Endodermal cell (in vitro differentiated cells): ENCODE data around the gene TMC8. TPM values are rescaled to one million over a fixed set of nuclear protein-coding genes. Genes with fewer than 3 reads are reported as not detected.

Experiments used
- DNase-seq: peaks from one replicate; pipeline ENCODE4 v3.0.0-alpha.2; 2017
- H3K27ac ChIP-seq: 2 replicates; pipeline ENCODE4 v1.5.1; 2013; ENCODE audit warnings: mild to moderate bottlenecking, low read depth, low read length, moderate library complexity
- H3K27me3 ChIP-seq: 2 replicates; pipeline ENCODE4 v1.6.1; 2013; ENCODE audit warnings: mild to moderate bottlenecking, low read length, moderate library complexity; ENCODE audit not compliant: insufficient read depth, control insufficient read depth, poor library complexity, severe bottlenecking
- H3K36me3 ChIP-seq: 2 replicates; pipeline ENCODE4 v1.7.0; 2013; ENCODE audit warnings: mild to moderate bottlenecking, low read length, moderate library complexity; ENCODE audit not compliant: control insufficient read depth, insufficient read depth
- H3K4me1 ChIP-seq: one replicate; pipeline ENCODE4 v1.7.0; 2013; ENCODE audit warnings: low read length; ENCODE audit not compliant: control insufficient read depth, insufficient read depth
- H3K4me3 ChIP-seq: 2 replicates; pipeline ENCODE4 v1.5.1; 2013; ENCODE audit warnings: mild to moderate bottlenecking, low read length, moderate library complexity
- H3K9ac ChIP-seq: 2 replicates; pipeline ENCODE4 v1.6.1; 2013; ENCODE audit warnings: mild to moderate bottlenecking, low read length, moderate library complexity; ENCODE audit not compliant: poor library complexity, severe bottlenecking; ENCODE audit errors: extremely low read depth
- H3K9me3 ChIP-seq: 2 replicates; pipeline ENCODE4 v1.6.1; 2013; ENCODE audit warnings: mild to moderate bottlenecking, low read length, moderate library complexity; ENCODE audit not compliant: control insufficient read depth
- H3K27ac Mint-ChIP-seq: 2 replicates; pipeline ENCODE4 v1.8.0; 2020; ENCODE audit warnings: mixed read lengths
- H3K27me3 Mint-ChIP-seq: 2 replicates; pipeline ENCODE4 v1.8.0; 2021; ENCODE audit warnings: mild to moderate bottlenecking, mixed read lengths; ENCODE audit not compliant: insufficient read depth
- H3K36me3 Mint-ChIP-seq: 2 replicates; pipeline ENCODE4 v1.8.0; 2020; ENCODE audit warnings: low read depth, mixed read lengths
- H3K4me1 Mint-ChIP-seq: 2 replicates; pipeline ENCODE4 v1.8.0; 2020; ENCODE audit warnings: mixed read lengths
- H3K4me3 Mint-ChIP-seq: 2 replicates; pipeline ENCODE4 v1.8.0; 2020; ENCODE audit warnings: mild to moderate bottlenecking, moderate library complexity, mixed read lengths
- H3K9me3 Mint-ChIP-seq: 2 replicates; pipeline ENCODE4 v1.8.0; 2020; ENCODE audit warnings: mild to moderate bottlenecking, mixed read lengths
- CTCF ChIP-seq: fragments of 200-600 bp; sonication (generic); conservative IDR thresholded peaks from 2 replicates; pipeline ENCODE4 v1.5.0; 2021; ENCODE audit warnings: antibody characterized with exemption, mild to moderate bottlenecking
- WGBS, 2 experiments: methylation state at CpG; one replicate each; pipeline versions ENCODE4 v1.1.5 to v1.1.7; 2013; ENCODE audit warnings: missing lambda C conversion rate in 2 of 2, mixed read lengths in 1 of 2; ENCODE audit not compliant: insufficient coverage in 1 of 2, insufficient read length in 1 of 2; 5-methylcytosine and 5-hydroxymethylcytosine counted together
- total RNA-seq, 2 donors: library from RNA; stranded (reverse); fragmentation: NEBNext Ultra II Directional in 1 of 2; extraction: Animal tissue kit (Norgen Biotek cat#: 25700) in 1 of 2; gene quantifications; 2 replicates in 1 of 2; 3 replicates in 1 of 2; pipeline ENCODE4 v1.2.1, GENCODE V29; 2021

TMC8 gene
- total RNA-seq, 2 donors from 2014 or later, result 0.90 to 3.0 TPM

- WGBS, 2 experiments, result 93 to 98% methylated on average over 12 to 13 of the region's 13 CpGs
- Histone ChIP-seq H3K27ac (no peak overlapping the region), H3K9ac (no peak overlapping the region), H3K27me3 (no peaks in the 10 kb centered on the region), H3K36me3 (peaks cover 69% of the 10 kb centered on the region), H3K4me3 (no peak overlapping the region), H3K9me3 (no peaks in the 10 kb centered on the region), H3K4me1 (peaks cover 3% of the 10 kb centered on the region)
- no peak overlapping the region for H3K4me3 Mint-ChIP-seq
- no peaks in the 10 kb centered on the region for H3K27me3 Mint-ChIP-seq
- peaks cover 60% of the 10 kb centered on the region for H3K36me3 Mint-ChIP-seq
- no peaks in the 10 kb centered on the region for H3K9me3 Mint-ChIP-seq
- DNase-seq, result peak; percentile 45
- no peak overlapping the region for H3K27ac Mint-ChIP-seq
- TF ChIP-seq CTCF, result no peak
- peaks cover 19% of the 10 kb centered on the region for H3K4me1 Mint-ChIP-seq
Observed at GRCh38 chr17:78182504-78182903, 51.9 kb downstream of the TMC8 start.

GRCh38 chr17:78183916-78184315 is 53.3 kb downstream of the TMC8 start:
- 93 to 94% methylated on average over 9 to 12 of the region's 12 CpGs for WGBS, 2 experiments
- no peak overlapping the region for H3K9ac ChIP-seq
- no peaks in the 10 kb centered on the region for H3K9me3 Mint-ChIP-seq
- no peak for DNase-seq
- no peaks in the 10 kb centered on the region for H3K27me3 ChIP-seq
- H3K27ac Mint-ChIP-seq, result no peak overlapping the region
- H3K4me3 Mint-ChIP-seq, result peak overlapping the region; percentile 78
- no peak overlapping the region for H3K27ac ChIP-seq
- no peaks in the 10 kb centered on the region for H3K9me3 ChIP-seq
- no peaks in the 10 kb centered on the region for H3K27me3 Mint-ChIP-seq
- peaks cover 60% of the 10 kb centered on the region for H3K36me3 ChIP-seq
- TF ChIP-seq CTCF, result no peak
- peaks cover 22% of the 10 kb centered on the region for H3K4me1 Mint-ChIP-seq
- peaks cover 3% of the 10 kb centered on the region for H3K4me1 ChIP-seq
- peaks cover 50% of the 10 kb centered on the region for H3K36me3 Mint-ChIP-seq
- H3K4me3 ChIP-seq, result peak overlapping the region; percentile 82

GRCh38 chr17:78184351-78184750 is 53.8 kb downstream of the TMC8 start:
- Histone ChIP-seq H3K9me3 (no peaks in the 10 kb centered on the region), H3K4me3 (peak overlapping the region; percentile 82), H3K9ac (no peak overlapping the region), H3K4me1 (peaks cover 3% of the 10 kb centered on the region), H3K27me3 (no peaks in the 10 kb centered on the region), H3K36me3 (peaks cover 55% of the 10 kb centered on the region), H3K27ac (no peak overlapping the region)
- WGBS, 2 experiments, result 90 to 98% methylated on average over 6 to 10 of the region's 10 CpGs
- peak overlapping the region; percentile 49 for H3K27ac Mint-ChIP-seq
- H3K27me3 Mint-ChIP-seq, result no peaks in the 10 kb centered on the region
- no peak for DNase-seq
- peaks cover 45% of the 10 kb centered on the region for H3K36me3 Mint-ChIP-seq
- no peak for TF ChIP-seq CTCF
- H3K4me3 Mint-ChIP-seq, result peak overlapping the region; percentile 78
- no peaks in the 10 kb centered on the region for H3K9me3 Mint-ChIP-seq
- H3K4me1 Mint-ChIP-seq, result peaks cover 22% of the 10 kb centered on the region
